Measurements from ENCODE around the gene COPS3.

Gene COPS3

DNA sequence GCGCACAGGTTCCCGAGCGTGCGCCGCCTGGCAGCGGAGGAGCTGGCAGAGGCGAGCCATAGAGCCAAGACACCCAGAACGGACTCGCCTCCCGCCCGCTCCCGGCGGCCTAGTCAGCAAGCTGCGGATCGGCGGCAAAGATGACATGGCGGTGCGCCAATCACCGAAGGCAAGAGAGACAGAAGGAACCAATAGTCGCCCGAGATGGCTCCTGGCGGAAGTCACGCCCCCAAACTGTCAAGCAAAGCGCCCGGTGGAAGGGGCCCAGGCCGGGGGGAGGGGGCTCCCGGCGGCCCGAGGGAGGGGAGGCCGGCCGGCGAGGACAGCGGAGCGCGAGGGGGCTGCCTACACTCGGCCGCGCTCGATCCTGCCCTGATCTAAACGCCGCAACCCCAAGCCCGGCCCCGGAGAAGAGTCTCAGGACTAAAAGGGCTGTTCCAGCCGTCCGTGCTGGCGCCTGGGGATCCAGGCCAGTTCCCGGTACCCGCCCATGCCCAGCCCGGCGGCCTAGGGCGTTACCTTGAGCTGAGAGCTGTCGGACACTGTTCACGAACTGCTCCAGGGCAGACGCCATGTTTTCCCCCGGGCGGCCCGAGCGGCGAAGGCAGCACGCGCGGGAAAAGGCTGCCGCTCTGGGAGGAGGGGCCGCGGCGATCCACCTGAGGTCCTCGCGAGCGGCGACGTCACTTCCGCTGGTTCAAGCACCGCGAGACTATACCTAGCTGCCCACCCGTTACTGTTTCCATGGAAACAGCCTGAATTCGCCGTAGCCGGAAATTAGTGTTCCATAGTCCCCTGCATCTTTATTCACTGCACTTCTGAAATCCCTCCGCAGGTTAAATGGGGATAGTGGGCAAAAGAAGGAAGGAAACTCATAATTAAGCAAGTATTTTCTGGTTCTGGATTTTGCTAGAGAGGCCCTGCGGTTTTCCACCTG is at the start of gene COPS3:
COPS3 (minus strand) TSS at position 634 of the 937 bp plus-strand sequence; CDS start at position 574, 60 bp downstream.
- peak within 1 kb of the TSS; percentile 92 to 94 for H3K27ac ChIP-seq
- TF ChIP-seq, protein P1, sequence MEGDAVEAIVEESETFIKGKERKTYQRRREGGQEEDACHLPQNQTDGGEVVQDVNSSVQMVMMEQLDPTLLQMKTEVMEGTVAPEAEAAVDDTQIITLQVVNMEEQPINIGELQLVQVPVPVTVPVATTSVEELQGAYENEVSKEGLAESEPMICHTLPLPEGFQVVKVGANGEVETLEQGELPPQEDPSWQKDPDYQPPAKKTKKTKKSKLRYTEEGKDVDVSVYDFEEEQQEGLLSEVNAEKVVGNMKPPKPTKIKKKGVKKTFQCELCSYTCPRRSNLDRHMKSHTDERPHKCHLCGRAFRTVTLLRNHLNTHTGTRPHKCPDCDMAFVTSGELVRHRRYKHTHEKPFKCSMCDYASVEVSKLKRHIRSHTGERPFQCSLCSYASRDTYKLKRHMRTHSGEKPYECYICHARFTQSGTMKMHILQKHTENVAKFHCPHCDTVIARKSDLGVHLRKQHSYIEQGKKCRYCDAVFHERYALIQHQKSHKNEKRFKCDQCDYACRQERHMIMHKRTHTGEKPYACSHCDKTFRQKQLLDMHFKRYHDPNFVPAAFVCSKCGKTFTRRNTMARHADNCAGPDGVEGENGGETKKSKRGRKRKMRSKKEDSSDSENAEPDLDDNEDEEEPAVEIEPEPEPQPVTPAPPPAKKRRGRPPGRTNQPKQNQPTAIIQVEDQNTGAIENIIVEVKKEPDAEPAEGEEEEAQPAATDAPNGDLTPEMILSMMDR (IDR thresholded peaks at IDR 0.05) = no peak
- H3K4me3 ChIP-seq = peak within 1 kb of the TSS; percentile 81
- DNase-seq (ENCODE audit: low spot score) = peak; percentile 99

DNA sequence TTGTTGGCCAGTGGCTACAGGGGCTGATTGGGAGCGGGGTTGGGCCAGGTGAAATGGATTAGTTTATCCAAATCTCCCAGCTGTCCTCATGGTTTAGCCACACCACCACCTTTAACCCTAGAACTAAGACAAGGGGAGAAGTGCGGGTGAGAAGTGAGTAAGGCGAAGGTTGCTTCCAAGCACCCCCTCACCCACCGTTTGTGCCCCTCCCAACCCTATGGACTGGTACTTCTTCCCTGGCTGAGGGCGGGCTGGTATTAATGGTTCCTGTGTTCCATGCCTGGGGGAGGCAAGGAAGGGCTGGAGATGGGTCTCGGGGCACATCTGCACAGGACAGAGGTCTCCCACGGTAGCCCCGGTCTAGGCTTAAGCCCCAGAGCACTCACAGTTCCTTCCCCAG is 47.2 kb upstream of the COPS3 start:
- no peak overlapping the region for H3K27ac ChIP-seq
- no peak for DNase-seq (ENCODE audit: low spot score)
- no peak overlapping the region for H3K4me3 ChIP-seq
- TF ChIP-seq, protein P1 (IDR thresholded peaks at IDR 0.05) = no peak

DNA sequence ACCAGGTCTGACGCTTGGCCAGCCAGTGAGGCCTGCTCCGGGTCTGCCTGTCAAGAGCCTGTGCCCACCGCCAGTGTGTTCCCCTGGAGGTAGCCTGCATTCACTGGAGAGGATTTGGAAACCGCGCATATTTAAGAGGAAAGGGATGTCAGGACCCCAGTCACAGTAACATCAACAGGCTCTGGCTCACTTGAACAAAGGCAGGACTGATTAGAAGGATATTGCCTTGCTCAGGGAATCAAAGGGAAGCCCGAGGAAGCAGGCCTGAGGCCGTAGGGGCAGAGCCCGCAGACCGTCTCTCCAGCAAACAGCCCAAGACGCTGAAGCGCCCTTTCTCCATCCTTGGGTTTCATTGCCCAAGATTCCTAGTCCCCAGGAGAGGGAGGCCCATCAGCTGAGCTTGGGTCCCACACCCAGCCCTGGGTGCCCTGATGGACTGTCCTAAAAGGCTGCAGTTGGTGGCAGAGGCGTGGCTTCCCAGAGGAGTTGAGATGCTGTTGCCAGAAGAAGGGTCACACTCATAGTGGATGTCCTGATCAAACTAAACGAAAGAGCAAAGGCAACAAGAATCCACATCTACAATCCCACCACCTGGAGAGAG is 45.3 kb upstream of the COPS3 start:
- H3K27ac ChIP-seq = no peak overlapping the region
- no peak for DNase-seq (ENCODE audit: low spot score)

DNA sequence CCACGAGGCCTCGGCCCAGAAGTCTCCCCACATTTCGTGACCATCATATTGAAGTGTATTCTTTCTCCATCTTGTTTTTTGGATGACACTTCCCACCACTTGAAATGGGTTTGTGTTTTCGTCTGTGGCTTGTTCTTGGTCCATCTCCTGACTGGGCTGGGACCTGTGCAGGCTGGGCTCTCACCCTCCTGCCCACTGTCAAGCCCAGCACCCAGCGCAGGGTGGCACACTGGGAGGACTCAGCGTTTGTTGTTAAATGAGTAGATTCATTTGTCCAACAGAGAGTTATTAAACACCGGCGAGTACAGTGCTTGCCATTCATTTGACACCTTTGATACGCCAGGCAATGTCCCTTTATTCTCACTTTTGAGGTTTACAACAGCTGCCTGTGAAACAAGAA is 44.8 kb upstream of the COPS3 start:
- TF ChIP-seq, protein P1 (IDR thresholded peaks at IDR 0.05) = no peak
- Histone ChIP-seq H3K27ac (no peak overlapping the region), H3K4me3 (no peak overlapping the region)
- DNase-seq (ENCODE audit: low spot score) = no peak

More for the DNA sequence above, 45.3 kb upstream of the COPS3 start:
- no peak overlapping the region for H3K4me3 ChIP-seq
- TF ChIP-seq, protein P1 (IDR thresholded peaks at IDR 0.05) = no peak

DNA sequence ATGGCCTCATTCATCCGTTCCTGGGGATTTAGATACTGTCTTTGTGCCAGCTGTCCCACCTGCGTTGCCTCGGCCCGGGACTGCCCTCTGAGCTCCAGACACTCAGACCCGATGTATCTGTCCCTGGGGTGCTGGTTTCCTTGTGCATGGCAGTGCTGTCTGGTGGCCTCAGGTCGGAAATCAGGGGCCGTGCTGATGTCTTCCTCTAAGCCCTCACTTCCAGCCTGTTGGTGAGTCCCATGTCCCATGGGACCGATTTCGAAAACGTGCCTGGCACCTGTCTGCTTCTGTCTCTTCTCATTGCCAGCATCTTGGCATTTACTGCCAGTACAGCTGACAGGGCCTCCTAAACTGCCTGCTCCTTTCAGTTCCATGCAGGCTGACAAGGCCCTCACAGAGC is 44.2 kb upstream of the COPS3 start:
- TF ChIP-seq, protein P1 (IDR thresholded peaks at IDR 0.05) = no peak
- H3K27ac ChIP-seq = no peak overlapping the region
- no peak for DNase-seq (ENCODE audit: low spot score)
- no peak overlapping the region for H3K4me3 ChIP-seq

DNA sequence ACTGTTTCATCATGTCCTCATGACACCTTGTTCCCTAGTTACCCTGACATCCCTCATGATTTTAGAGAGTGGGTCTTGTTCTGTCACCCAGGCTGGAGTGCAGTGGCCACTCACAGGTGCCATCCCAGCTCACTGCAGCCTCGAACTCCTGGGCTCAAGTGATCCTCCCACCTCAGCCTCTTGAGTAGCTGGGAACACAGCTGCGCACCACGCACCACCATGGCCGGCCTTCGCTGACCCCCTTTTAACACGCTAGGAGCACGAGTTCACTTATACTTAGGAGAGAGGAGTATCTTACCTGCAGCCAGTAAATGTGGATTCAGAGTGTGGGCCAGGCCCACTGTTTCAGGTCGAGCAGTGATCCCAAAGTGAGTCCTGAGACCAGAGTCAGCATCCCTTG is 43.6 kb upstream of the COPS3 start:
- H3K27ac ChIP-seq = no peak overlapping the region
- TF ChIP-seq, protein P1 (IDR thresholded peaks at IDR 0.05) = no peak
- DNase-seq (ENCODE audit: low spot score) = no peak
- H3K4me3 ChIP-seq = no peak overlapping the region

All from coronary artery (tissue), 2 donors.